ENCODE data around the gene CENPT.

CENPT gene

DNA sequence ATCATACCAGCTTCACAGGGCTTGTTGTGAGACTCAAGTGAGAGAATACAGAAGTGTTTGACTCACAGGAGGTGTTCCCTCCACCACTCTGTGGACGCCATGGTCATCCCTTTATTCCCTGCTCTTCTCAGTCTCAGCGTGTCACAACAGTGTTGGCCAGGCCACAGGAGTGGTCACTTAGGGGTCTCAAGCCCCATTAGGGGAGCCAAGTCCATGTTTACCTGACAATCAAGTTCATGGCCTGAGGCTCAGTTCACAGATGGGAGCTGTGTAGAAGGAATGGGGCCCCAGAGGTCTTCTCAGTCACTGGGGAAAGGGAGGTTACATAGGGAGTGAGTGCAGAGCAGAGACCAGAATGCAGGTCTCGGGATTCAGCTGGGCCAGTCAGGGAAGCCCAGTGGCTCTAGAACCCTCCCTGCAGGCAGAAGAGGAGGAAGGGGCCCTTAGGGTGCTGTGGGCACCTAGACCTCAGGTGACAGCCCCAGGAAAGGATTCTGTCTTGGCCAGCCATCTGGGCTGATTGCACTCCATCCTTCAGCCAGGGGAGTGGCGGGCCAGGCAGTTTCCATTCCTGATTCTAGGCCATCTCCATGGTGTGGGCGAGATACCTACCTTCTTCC, 9.5 kb upstream of the CENPT start:
- H3K9me2 ChIP-seq (replicated peaks; ENCODE audit: insufficient read depth, low read length): no peaks in the 10 kb centered on the region
- H3K79me2 ChIP-seq (ENCODE audit: insufficient read depth, low read length): peaks cover 94% of the 10 kb centered on the region
- H3K27ac ChIP-seq (ENCODE audit: low read depth, low read length): no peak overlapping the region
- no peaks in the 10 kb centered on the region for H3F3A ChIP-seq (ENCODE audit: insufficient read depth)
- no peak overlapping the region for H3K4me2 ChIP-seq (ENCODE audit: low read depth, low read length, poor library complexity, severe bottlenecking)
- H3K27me3 ChIP-seq (ENCODE audit: low read length): no peaks in the 10 kb centered on the region
- no peak for TF ChIP-seq EZH2phosphoT487 (conservative IDR thresholded peaks at IDR 0.05; ENCODE audit: low read length)
- TF ChIP-seq, protein P1, sequence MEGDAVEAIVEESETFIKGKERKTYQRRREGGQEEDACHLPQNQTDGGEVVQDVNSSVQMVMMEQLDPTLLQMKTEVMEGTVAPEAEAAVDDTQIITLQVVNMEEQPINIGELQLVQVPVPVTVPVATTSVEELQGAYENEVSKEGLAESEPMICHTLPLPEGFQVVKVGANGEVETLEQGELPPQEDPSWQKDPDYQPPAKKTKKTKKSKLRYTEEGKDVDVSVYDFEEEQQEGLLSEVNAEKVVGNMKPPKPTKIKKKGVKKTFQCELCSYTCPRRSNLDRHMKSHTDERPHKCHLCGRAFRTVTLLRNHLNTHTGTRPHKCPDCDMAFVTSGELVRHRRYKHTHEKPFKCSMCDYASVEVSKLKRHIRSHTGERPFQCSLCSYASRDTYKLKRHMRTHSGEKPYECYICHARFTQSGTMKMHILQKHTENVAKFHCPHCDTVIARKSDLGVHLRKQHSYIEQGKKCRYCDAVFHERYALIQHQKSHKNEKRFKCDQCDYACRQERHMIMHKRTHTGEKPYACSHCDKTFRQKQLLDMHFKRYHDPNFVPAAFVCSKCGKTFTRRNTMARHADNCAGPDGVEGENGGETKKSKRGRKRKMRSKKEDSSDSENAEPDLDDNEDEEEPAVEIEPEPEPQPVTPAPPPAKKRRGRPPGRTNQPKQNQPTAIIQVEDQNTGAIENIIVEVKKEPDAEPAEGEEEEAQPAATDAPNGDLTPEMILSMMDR (IDR thresholded peaks at IDR 0.05; ENCODE audit: insufficient read depth, low read length, poor library complexity, severe bottlenecking): no peak
- H2AFZ ChIP-seq (ENCODE audit: low read depth, low read length, severe bottlenecking): no peak overlapping the region
- peaks cover 10% of the 10 kb centered on the region; the same call in 1 of the 2 replicates for H4K20me1 ChIP-seq (ENCODE audit: low read depth, low read length)
- H3K9me3 ChIP-seq (ENCODE audit: insufficient read depth, low read length): no peaks in the 10 kb centered on the region
- H3K9ac ChIP-seq (ENCODE audit: low read length): no peak overlapping the region
- no peak overlapping the region for H3K4me3 ChIP-seq (ENCODE audit: insufficient read depth, low read length, poor library complexity, severe bottlenecking)
- H3K36me3 ChIP-seq (ENCODE audit: low read length): no peaks in the 10 kb centered on the region

DNA sequence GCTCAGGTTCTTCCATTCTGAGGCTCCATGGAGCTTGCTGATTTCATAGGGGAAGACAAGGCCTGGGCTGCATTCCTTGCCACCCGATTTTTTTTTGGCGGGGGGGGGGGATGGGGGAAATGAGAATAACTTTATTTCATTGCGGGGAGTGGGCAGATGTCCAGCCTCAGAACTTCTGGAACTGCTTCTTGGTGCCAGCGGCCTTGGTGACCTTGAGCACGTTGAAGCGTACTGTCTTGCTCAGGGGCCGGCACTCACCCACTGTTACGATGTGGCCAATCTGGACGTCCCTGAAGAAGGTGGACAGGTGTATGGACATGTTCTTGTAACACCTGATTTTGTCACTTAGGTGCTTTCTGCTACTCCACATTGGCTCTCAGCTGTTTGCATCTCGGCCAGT, 8.3 kb upstream of the CENPT start:
- Histone ChIP-seq H3K27ac (ENCODE audit: low read depth, low read length) (no peak overlapping the region), H3K4me3 (ENCODE audit: insufficient read depth, low read length, poor library complexity, severe bottlenecking) (no peak overlapping the region), H3F3A (ENCODE audit: insufficient read depth) (no peaks in the 10 kb centered on the region), H3K27me3 (ENCODE audit: low read length) (no peaks in the 10 kb centered on the region), H3K79me2 (ENCODE audit: insufficient read depth, low read length) (peaks cover 94% of the 10 kb centered on the region), H4K20me1 (ENCODE audit: low read depth, low read length) (peaks cover 10% of the 10 kb centered on the region; the same call in 1 of the 2 replicates), H3K9me3 (ENCODE audit: insufficient read depth, low read length) (no peaks in the 10 kb centered on the region), H3K9me2 (replicated peaks; ENCODE audit: insufficient read depth, low read length) (no peaks in the 10 kb centered on the region), H2AFZ (ENCODE audit: low read depth, low read length, severe bottlenecking) (no peak overlapping the region), H3K36me3 (ENCODE audit: low read length) (no peaks in the 10 kb centered on the region), H3K9ac (ENCODE audit: low read length) (no peak overlapping the region), H3K4me2 (ENCODE audit: low read depth, low read length, poor library complexity, severe bottlenecking) (no peak overlapping the region)
- TF ChIP-seq, protein P1 (IDR thresholded peaks at IDR 0.05; ENCODE audit: insufficient read depth, low read length, poor library complexity, severe bottlenecking): no peak
- TF ChIP-seq EZH2phosphoT487 (conservative IDR thresholded peaks at IDR 0.05; ENCODE audit: low read length): no peak

DNA sequence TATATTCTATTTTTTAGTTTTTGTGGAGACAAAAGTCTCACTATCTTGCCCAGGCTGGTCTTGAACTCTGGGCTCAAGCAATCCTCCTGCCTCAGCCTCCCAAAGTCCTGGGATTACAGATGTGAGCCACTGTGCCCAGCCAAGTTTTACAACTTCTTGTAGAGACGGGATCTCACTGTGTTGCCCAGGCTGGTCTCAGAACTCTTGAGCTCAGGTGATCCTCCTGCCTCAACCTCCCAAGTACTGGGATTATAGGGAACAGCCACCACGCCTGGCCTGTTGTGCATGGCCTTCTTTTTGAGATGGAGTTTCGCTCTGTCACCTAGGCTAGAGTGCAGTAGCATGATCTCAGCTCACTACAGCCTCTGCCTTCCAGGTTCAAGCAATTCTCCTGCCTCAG, 6.2 kb upstream of the CENPT start:
- TF ChIP-seq EZH2phosphoT487 (conservative IDR thresholded peaks at IDR 0.05; ENCODE audit: low read length): no peak
- H3K27ac ChIP-seq (ENCODE audit: low read depth, low read length): no peak overlapping the region

DNA sequence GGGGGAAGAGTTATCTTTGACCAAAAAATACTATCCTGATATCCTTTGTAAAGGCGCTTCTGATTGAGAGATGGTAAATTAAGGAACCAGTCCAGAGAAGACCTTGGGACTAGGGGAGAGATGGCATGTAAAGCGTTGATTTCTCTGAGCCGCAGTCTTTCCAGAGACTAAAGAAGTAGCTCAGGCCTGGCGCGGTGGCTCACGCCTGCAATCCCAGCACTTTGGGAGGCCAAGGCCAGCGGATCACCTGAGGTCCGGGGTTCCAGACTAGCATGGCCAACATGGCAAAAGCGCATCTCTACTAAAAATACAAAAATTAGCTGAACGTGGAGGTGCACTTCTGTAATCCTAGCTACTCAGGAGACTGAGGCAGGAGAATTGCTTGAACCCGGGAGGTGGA, 625 bp upstream of the CENPT start:
- Histone ChIP-seq H3K27me3 (ENCODE audit: low read length) (no peaks in the 10 kb centered on the region), H3K9me2 (replicated peaks; ENCODE audit: insufficient read depth, low read length) (no peaks in the 10 kb centered on the region), H3F3A (ENCODE audit: insufficient read depth) (peaks cover 22% of the 10 kb centered on the region), H4K20me1 (ENCODE audit: low read depth, low read length) (peaks cover 5% of the 10 kb centered on the region; the same call in 1 of the 2 replicates), H3K79me2 (ENCODE audit: insufficient read depth, low read length) (peaks cover 80% of the 10 kb centered on the region), H3K4me2 (ENCODE audit: low read depth, low read length, poor library complexity, severe bottlenecking) (peak overlapping the region; percentile 85), H3K27ac (ENCODE audit: low read depth, low read length) (no peak overlapping the region), H3K9me3 (ENCODE audit: insufficient read depth, low read length) (no peaks in the 10 kb centered on the region), H2AFZ (ENCODE audit: low read depth, low read length, severe bottlenecking) (no peak overlapping the region), H3K4me3 (ENCODE audit: insufficient read depth, low read length, poor library complexity, severe bottlenecking) (peak overlapping the region; percentile 90), H3K9ac (ENCODE audit: low read length) (peak overlapping the region; percentile 96), H3K36me3 (ENCODE audit: low read length) (no peaks in the 10 kb centered on the region)
- TF ChIP-seq, protein P1 (IDR thresholded peaks at IDR 0.05; ENCODE audit: insufficient read depth, low read length, poor library complexity, severe bottlenecking): no peak
- no peak for TF ChIP-seq EZH2phosphoT487 (conservative IDR thresholded peaks at IDR 0.05; ENCODE audit: low read length)

More for the DNA sequence above, 6.2 kb upstream of the CENPT start:
- H3K9ac ChIP-seq (ENCODE audit: low read length): no peak overlapping the region
- H3K79me2 ChIP-seq (ENCODE audit: insufficient read depth, low read length): peaks cover 97% of the 10 kb centered on the region
- no peaks in the 10 kb centered on the region for H3K9me2 ChIP-seq (replicated peaks; ENCODE audit: insufficient read depth, low read length)
- no peak overlapping the region for H3K4me2 ChIP-seq (ENCODE audit: low read depth, low read length, poor library complexity, severe bottlenecking)
- H3K9me3 ChIP-seq (ENCODE audit: insufficient read depth, low read length): no peaks in the 10 kb centered on the region
- H3K36me3 ChIP-seq (ENCODE audit: low read length): no peaks in the 10 kb centered on the region
- H2AFZ ChIP-seq (ENCODE audit: low read depth, low read length, severe bottlenecking): no peak overlapping the region
- H3K27me3 ChIP-seq (ENCODE audit: low read length): no peaks in the 10 kb centered on the region
- no peaks in the 10 kb centered on the region for H3F3A ChIP-seq (ENCODE audit: insufficient read depth)
- peaks cover 10% of the 10 kb centered on the region; the same call in 1 of the 2 replicates for H4K20me1 ChIP-seq (ENCODE audit: low read depth, low read length)
- H3K4me3 ChIP-seq (ENCODE audit: insufficient read depth, low read length, poor library complexity, severe bottlenecking): no peak overlapping the region
